Panc1 (cell line): ENCODE data around the gene SLC25A14. TPM values are rescaled to one million over a fixed set of nuclear protein-coding genes. Genes with fewer than 3 reads are reported as not detected.

ENCODE experiments used
- ATAC-seq: fragments of 200-7000 bp; cut with Tn5 transposase; 2 replicates; pipeline ENCODE4 v1.9.1; 2020; ENCODE audit warnings: mild to moderate bottlenecking, moderate library complexity
- BruUV-seq: library from RNA; stranded (reverse); fragments of 400-500 nt; replicated peaks from 2 replicates; lab custom pipeline; 2021; lab: Mats Ljungman, UMichigan
- CTCF ChIA-PET: fragments of 300-600 bp; sonication (Branson Sonifier 250); formaldehyde crosslinking; loops from one replicate; lab custom pipeline; 2022; ENCODE audit warnings: antibody characterized with exemption; lab: Charles Lee
- POLR2A ChIA-PET: fragments of 300-600 bp; sonication (Branson Sonifier 250); formaldehyde crosslinking; loops from one replicate; lab custom pipeline; 2022; ENCODE audit warnings: antibody characterized with exemption; lab: Charles Lee
- DNase-seq: peaks from one replicate; pipeline ENCODE4 v3.0.0-alpha.2; 2010; ENCODE audit warnings: low read depth, low spot score
- H3K27ac ChIP-seq: 2 replicates; pipeline ENCODE4 v1.5.1; 2011; ENCODE audit warnings: mild to moderate bottlenecking, low read length, inconsistent platforms
- H3K27me3 ChIP-seq: fragments of 200-500 bp; sonication (Bioruptor generic); 2 replicates; pipeline ENCODE4 v1.6.0; 2014; ENCODE audit warnings: low read length, inconsistent platforms; ENCODE audit not compliant: control insufficient read depth, insufficient read depth
- H3K36me3 ChIP-seq: fragments of 200-500 bp; sonication (Bioruptor generic); 2 replicates; pipeline ENCODE4 v1.5.1; 2014; ENCODE audit warnings: inconsistent platforms, mild to moderate bottlenecking, low read length, moderate library complexity; ENCODE audit not compliant: control insufficient read depth, insufficient read depth
- H3K4me1 ChIP-seq: 2 replicates; pipeline ENCODE4 v1.5.1; 2011; ENCODE audit warnings: inconsistent platforms, mild to moderate bottlenecking, low read length, moderate library complexity; ENCODE audit not compliant: control insufficient read depth, insufficient read depth
- H3K4me3 ChIP-seq, 2 experiments: 2 replicates each; pipeline ENCODE4 v1.5.1; 2011 to 2012; ENCODE audit warnings: low read depth in 2 of 2, low read length in 2 of 2, mild to moderate bottlenecking in 2 of 2, inconsistent platforms in 1 of 2, moderate library complexity in 1 of 2
- H3K9me3 ChIP-seq: fragments of 200-500 bp; sonication (Bioruptor generic); 2 replicates; pipeline ENCODE4 v1.5.1; 2014; ENCODE audit warnings: low read depth, mild to moderate bottlenecking, inconsistent platforms, low read length, moderate library complexity; ENCODE audit not compliant: control insufficient read depth, insufficient read depth
- POLR2AphosphoS5 ChIP-seq: IDR thresholded peaks from 2 replicates; pipeline ENCODE4 v1.6.1; 2012; ENCODE audit warnings: mild to moderate bottlenecking, low read depth, low read length, moderate library complexity
- SIN3A ChIP-seq: IDR thresholded peaks from 2 replicates; pipeline ENCODE4 v1.6.1; 2012; ENCODE audit warnings: low read depth, mild to moderate bottlenecking, low read length, moderate library complexity, borderline replicate concordance; ENCODE audit not compliant: insufficient read depth
- TCF7L2 ChIP-seq: IDR thresholded peaks from 2 replicates; pipeline ENCODE4 v1.6.1; 2011; ENCODE audit warnings: mild to moderate bottlenecking, low read depth, low read length, inconsistent platforms
- in situ Hi-C: cut with HindIII; loops from 2 replicates; pipeline ENCODE4 v1.10.0; 2016; ENCODE audit warnings: low sequenced_read_pairs, low pct_unique_long_range_greater_than_20kb
- intact Hi-C: fragments of 100-400 bp; cut with micrococcal nuclease; formaldehyde crosslinking; loops from one replicate; pipeline ENCODE4 v1.10.0; 2022; ENCODE audit not compliant: unreplicated experiment
- total RNA-seq: library from RNA; stranded (reverse); gene quantifications from one replicate; pipeline ENCODE4 v1.2.1, GENCODE V29; 2021; ENCODE audit not compliant: unreplicated experiment
- TF ChIP-seq, protein P1 (sequence below), 2 experiments: IDR thresholded peaks; 2 replicates each; pipeline ENCODE4 v1.6.1; 2011 to 2012; ENCODE audit warnings: low read depth in 2 of 2, control low read depth in 1 of 2, low read length in 1 of 2, mild to moderate bottlenecking in 1 of 2, moderate library complexity in 1 of 2; ENCODE audit not compliant: insufficient read depth in 1 of 2
- TF ChIP-seq, protein P2 (sequence below): fragments of 450-650 bp; IDR thresholded peaks from 2 replicates; pipeline ENCODE4 v1.5.1; 2017; ENCODE audit warnings: mild to moderate bottlenecking

The SLC25A14 gene
- total RNA-seq, 1 experiment from 2014 or later = 25.0 TPM

- Histone ChIP-seq H3K36me3 (no peaks in the 10 kb centered on the region), H3K27me3 (no peaks in the 10 kb centered on the region; the same call in 1 of the 2 replicates), H3K27ac (no peak overlapping the region), H3K4me3 (no peak overlapping the region), H3K9me3 (no peaks in the 10 kb centered on the region), H3K4me1 (no peaks in the 10 kb centered on the region)
- intact Hi-C loops = no loop called here
- POLR2A ChIA-PET = no interaction called here
- BruUV-seq = no TSS peak
- DNase-seq (no peak), ATAC-seq (no peak)
- TF ChIP-seq SIN3A = no peak
- no peak for TF ChIP-seq POLR2AphosphoS5
- TF ChIP-seq, protein P1, sequence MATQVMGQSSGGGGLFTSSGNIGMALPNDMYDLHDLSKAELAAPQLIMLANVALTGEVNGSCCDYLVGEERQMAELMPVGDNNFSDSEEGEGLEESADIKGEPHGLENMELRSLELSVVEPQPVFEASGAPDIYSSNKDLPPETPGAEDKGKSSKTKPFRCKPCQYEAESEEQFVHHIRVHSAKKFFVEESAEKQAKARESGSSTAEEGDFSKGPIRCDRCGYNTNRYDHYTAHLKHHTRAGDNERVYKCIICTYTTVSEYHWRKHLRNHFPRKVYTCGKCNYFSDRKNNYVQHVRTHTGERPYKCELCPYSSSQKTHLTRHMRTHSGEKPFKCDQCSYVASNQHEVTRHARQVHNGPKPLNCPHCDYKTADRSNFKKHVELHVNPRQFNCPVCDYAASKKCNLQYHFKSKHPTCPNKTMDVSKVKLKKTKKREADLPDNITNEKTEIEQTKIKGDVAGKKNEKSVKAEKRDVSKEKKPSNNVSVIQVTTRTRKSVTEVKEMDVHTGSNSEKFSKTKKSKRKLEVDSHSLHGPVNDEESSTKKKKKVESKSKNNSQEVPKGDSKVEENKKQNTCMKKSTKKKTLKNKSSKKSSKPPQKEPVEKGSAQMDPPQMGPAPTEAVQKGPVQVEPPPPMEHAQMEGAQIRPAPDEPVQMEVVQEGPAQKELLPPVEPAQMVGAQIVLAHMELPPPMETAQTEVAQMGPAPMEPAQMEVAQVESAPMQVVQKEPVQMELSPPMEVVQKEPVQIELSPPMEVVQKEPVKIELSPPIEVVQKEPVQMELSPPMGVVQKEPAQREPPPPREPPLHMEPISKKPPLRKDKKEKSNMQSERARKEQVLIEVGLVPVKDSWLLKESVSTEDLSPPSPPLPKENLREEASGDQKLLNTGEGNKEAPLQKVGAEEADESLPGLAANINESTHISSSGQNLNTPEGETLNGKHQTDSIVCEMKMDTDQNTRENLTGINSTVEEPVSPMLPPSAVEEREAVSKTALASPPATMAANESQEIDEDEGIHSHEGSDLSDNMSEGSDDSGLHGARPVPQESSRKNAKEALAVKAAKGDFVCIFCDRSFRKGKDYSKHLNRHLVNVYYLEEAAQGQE (IDR thresholded peaks at IDR 0.05; ENCODE audit: insufficient read depth in 1 of 2, low read depth in 2 of 2, low read length in 1 of 2) = no peak
- TF ChIP-seq, protein P2, sequence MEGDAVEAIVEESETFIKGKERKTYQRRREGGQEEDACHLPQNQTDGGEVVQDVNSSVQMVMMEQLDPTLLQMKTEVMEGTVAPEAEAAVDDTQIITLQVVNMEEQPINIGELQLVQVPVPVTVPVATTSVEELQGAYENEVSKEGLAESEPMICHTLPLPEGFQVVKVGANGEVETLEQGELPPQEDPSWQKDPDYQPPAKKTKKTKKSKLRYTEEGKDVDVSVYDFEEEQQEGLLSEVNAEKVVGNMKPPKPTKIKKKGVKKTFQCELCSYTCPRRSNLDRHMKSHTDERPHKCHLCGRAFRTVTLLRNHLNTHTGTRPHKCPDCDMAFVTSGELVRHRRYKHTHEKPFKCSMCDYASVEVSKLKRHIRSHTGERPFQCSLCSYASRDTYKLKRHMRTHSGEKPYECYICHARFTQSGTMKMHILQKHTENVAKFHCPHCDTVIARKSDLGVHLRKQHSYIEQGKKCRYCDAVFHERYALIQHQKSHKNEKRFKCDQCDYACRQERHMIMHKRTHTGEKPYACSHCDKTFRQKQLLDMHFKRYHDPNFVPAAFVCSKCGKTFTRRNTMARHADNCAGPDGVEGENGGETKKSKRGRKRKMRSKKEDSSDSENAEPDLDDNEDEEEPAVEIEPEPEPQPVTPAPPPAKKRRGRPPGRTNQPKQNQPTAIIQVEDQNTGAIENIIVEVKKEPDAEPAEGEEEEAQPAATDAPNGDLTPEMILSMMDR = no peak
- no peak for TF ChIP-seq TCF7L2
- CTCF ChIA-PET = no interaction called here
- in situ Hi-C loops = no loop called here
Measured at GRCh38 chrX:130419263-130419662, 79.5 kb downstream of the SLC25A14 start.

Other genes with a start within 250 kb of the SLC25A14 start
- gene ELF4, start 229.4 kb upstream of the SLC25A14 start, total RNA-seq = 48.0 TPM
- 96.6 TPM for gene AIFM1, start 174.1 kb upstream of the SLC25A14 start, total RNA-seq
- gene RAB33A, start 168.0 kb upstream of the SLC25A14 start, total RNA-seq = 2.2 TPM
- gene ZNF280C, start 71.0 kb upstream of the SLC25A14 start, total RNA-seq = 12.9 TPM
- not detected for gene GPR119, start 45.8 kb downstream of the SLC25A14 start, total RNA-seq
- 40.4 TPM for gene RBMX2, start 62.1 kb downstream of the SLC25A14 start, total RNA-seq